ENCODE data around the gene RIMS1. TPM values are rescaled to one million over a fixed set of nuclear protein-coding genes. Genes with fewer than 3 reads are reported as not detected.

RIMS1 gene
- total RNA-seq, 1 donor from 2014 or later: not detected

GRCh38 chr6:72260489-72260888 is 374.1 kb downstream of the RIMS1 start:
- no peak overlapping the region for H3K27ac Mint-ChIP-seq
- H3K9me3 Mint-ChIP-seq: no peaks in the 10 kb centered on the region

GRCh38 chr6:72261554-72261953 is 375.2 kb downstream of the RIMS1 start:
- Mint-ChIP-seq H3K36me3 (ENCODE audit: low read depth) (no peaks in the 10 kb centered on the region), H3K27me3 (no peaks in the 10 kb centered on the region), H3K4me3 (no peak overlapping the region), H3K27ac (no peak overlapping the region), H3K9me3 (no peaks in the 10 kb centered on the region), H3K4me1 (no peaks in the 10 kb centered on the region)
- no peak for DNase-seq
- intact Hi-C loops (cut with micrococcal nuclease): no loop called here

More at GRCh38 chr6:72260489-72260888, 374.1 kb downstream of the RIMS1 start:
- intact Hi-C loops (cut with micrococcal nuclease): no loop called here
- H3K36me3 Mint-ChIP-seq (ENCODE audit: low read depth): no peaks in the 10 kb centered on the region
- H3K4me3 Mint-ChIP-seq: no peak overlapping the region
- no peaks in the 10 kb centered on the region for H3K4me1 Mint-ChIP-seq
- H3K27me3 Mint-ChIP-seq: no peaks in the 10 kb centered on the region
- no peak for DNase-seq

GRCh38 chr6:72262254-72262653 is 375.9 kb downstream of the RIMS1 start:
- H3K4me1 Mint-ChIP-seq: no peaks in the 10 kb centered on the region
- H3K27ac Mint-ChIP-seq: no peak overlapping the region
- H3K4me3 Mint-ChIP-seq: no peak overlapping the region
- DNase-seq: no peak
- no peaks in the 10 kb centered on the region for H3K27me3 Mint-ChIP-seq
- H3K36me3 Mint-ChIP-seq (ENCODE audit: low read depth): no peaks in the 10 kb centered on the region
- no peaks in the 10 kb centered on the region for H3K9me3 Mint-ChIP-seq
- intact Hi-C loops (cut with micrococcal nuclease): no loop called here

- Mint-ChIP-seq H3K9me3 (no peaks in the 10 kb centered on the region), H3K27me3 (no peaks in the 10 kb centered on the region), H3K4me1 (no peaks in the 10 kb centered on the region), H3K36me3 (ENCODE audit: low read depth) (no peaks in the 10 kb centered on the region), H3K27ac (no peak overlapping the region), H3K4me3 (no peak overlapping the region)
- intact Hi-C loops (cut with micrococcal nuclease): no loop called here
- no peak for DNase-seq
Measured at GRCh38 chr6:72267470-72267869, 381.1 kb downstream of the RIMS1 start.

GRCh38 chr6:72271531-72271930 is 385.2 kb downstream of the RIMS1 start:
- H3K4me3 Mint-ChIP-seq: no peak overlapping the region
- no peaks in the 10 kb centered on the region for H3K36me3 Mint-ChIP-seq (ENCODE audit: low read depth)
- H3K27me3 Mint-ChIP-seq: no peaks in the 10 kb centered on the region
- H3K27ac Mint-ChIP-seq: no peak overlapping the region
- no peak for DNase-seq
- no peaks in the 10 kb centered on the region for H3K4me1 Mint-ChIP-seq
- intact Hi-C loops (cut with micrococcal nuclease): no loop called here
- H3K9me3 Mint-ChIP-seq: no peaks in the 10 kb centered on the region

- Mint-ChIP-seq H3K36me3 (ENCODE audit: low read depth) (no peaks in the 10 kb centered on the region), H3K27ac (no peak overlapping the region), H3K27me3 (no peaks in the 10 kb centered on the region), H3K4me3 (no peak overlapping the region), H3K4me1 (no peaks in the 10 kb centered on the region), H3K9me3 (no peaks in the 10 kb centered on the region)
- intact Hi-C loops (cut with micrococcal nuclease): no loop called here
- DNase-seq: no peak
Measured at GRCh38 chr6:72272958-72273357, 386.6 kb downstream of the RIMS1 start.

GRCh38 chr6:72275888-72276287 is 389.5 kb downstream of the RIMS1 start:
- H3K27ac Mint-ChIP-seq: no peak overlapping the region
- intact Hi-C loops (cut with micrococcal nuclease): no loop called here
- H3K9me3 Mint-ChIP-seq: no peaks in the 10 kb centered on the region
- H3K27me3 Mint-ChIP-seq: no peaks in the 10 kb centered on the region
- no peaks in the 10 kb centered on the region for H3K4me1 Mint-ChIP-seq
- DNase-seq: no peak
- no peaks in the 10 kb centered on the region for H3K36me3 Mint-ChIP-seq (ENCODE audit: low read depth)
- H3K4me3 Mint-ChIP-seq: no peak overlapping the region

GRCh38 chr6:72282201-72282600 is 395.9 kb downstream of the RIMS1 start:
- H3K36me3 Mint-ChIP-seq (ENCODE audit: low read depth): no peaks in the 10 kb centered on the region
- DNase-seq: no peak
- H3K4me3 Mint-ChIP-seq: no peak overlapping the region

GRCh38 chr6:72283571-72283970 is 397.2 kb downstream of the RIMS1 start:
- Mint-ChIP-seq H3K36me3 (ENCODE audit: low read depth) (no peaks in the 10 kb centered on the region), H3K27me3 (no peaks in the 10 kb centered on the region), H3K9me3 (no peaks in the 10 kb centered on the region), H3K4me3 (no peak overlapping the region), H3K4me1 (no peaks in the 10 kb centered on the region), H3K27ac (no peak overlapping the region)
- no peak for DNase-seq
- intact Hi-C loops (cut with micrococcal nuclease): no loop called here

More at GRCh38 chr6:72282201-72282600, 395.9 kb downstream of the RIMS1 start:
- no peak overlapping the region for H3K27ac Mint-ChIP-seq
- no peaks in the 10 kb centered on the region for H3K4me1 Mint-ChIP-seq
- intact Hi-C loops (cut with micrococcal nuclease): no loop called here
- H3K27me3 Mint-ChIP-seq: no peaks in the 10 kb centered on the region
- H3K9me3 Mint-ChIP-seq: no peaks in the 10 kb centered on the region

- intact Hi-C loops (cut with micrococcal nuclease): no loop called here
- Mint-ChIP-seq H3K36me3 (ENCODE audit: low read depth) (no peaks in the 10 kb centered on the region), H3K4me3 (no peak overlapping the region), H3K27me3 (no peaks in the 10 kb centered on the region), H3K4me1 (no peaks in the 10 kb centered on the region), H3K9me3 (no peaks in the 10 kb centered on the region), H3K27ac (no peak overlapping the region)
- no peak for DNase-seq
Measured at GRCh38 chr6:72286911-72287311, 400.6 kb downstream of the RIMS1 start.

- H3K36me3 Mint-ChIP-seq (ENCODE audit: low read depth): no peaks in the 10 kb centered on the region
- H3K27me3 Mint-ChIP-seq: no peaks in the 10 kb centered on the region
- H3K9me3 Mint-ChIP-seq: no peaks in the 10 kb centered on the region
- H3K4me3 Mint-ChIP-seq: no peak overlapping the region
- no peak for DNase-seq
- intact Hi-C loops (cut with micrococcal nuclease): no loop called here
- H3K4me1 Mint-ChIP-seq: no peaks in the 10 kb centered on the region
- no peak overlapping the region for H3K27ac Mint-ChIP-seq
Measured at GRCh38 chr6:72287801-72288200, 401.5 kb downstream of the RIMS1 start.

GRCh38 chr6:72288592-72288991 is 402.2 kb downstream of the RIMS1 start:
- H3K27me3 Mint-ChIP-seq: no peaks in the 10 kb centered on the region
- no peak overlapping the region for H3K4me3 Mint-ChIP-seq
- H3K4me1 Mint-ChIP-seq: no peaks in the 10 kb centered on the region
- H3K27ac Mint-ChIP-seq: no peak overlapping the region
- no peaks in the 10 kb centered on the region for H3K36me3 Mint-ChIP-seq (ENCODE audit: low read depth)
- intact Hi-C loops (cut with micrococcal nuclease): no loop called here
- DNase-seq: no peak
- H3K9me3 Mint-ChIP-seq: no peaks in the 10 kb centered on the region

- intact Hi-C loops (cut with micrococcal nuclease): no loop called here
- Mint-ChIP-seq H3K4me3 (no peak overlapping the region), H3K27me3 (no peaks in the 10 kb centered on the region), H3K9me3 (no peaks in the 10 kb centered on the region), H3K27ac (no peak overlapping the region), H3K4me1 (no peaks in the 10 kb centered on the region), H3K36me3 (ENCODE audit: low read depth) (no peaks in the 10 kb centered on the region)
- no peak for DNase-seq
Measured at GRCh38 chr6:72290620-72291019, 404.3 kb downstream of the RIMS1 start.

- Mint-ChIP-seq H3K4me3 (no peak overlapping the region), H3K4me1 (no peaks in the 10 kb centered on the region)
- intact Hi-C loops (cut with micrococcal nuclease): no loop called here
Measured at GRCh38 chr6:72296375-72296774, 410.0 kb downstream of the RIMS1 start.

GRCh38 chr6:72305971-72306370 is 419.6 kb downstream of the RIMS1 start:
- Mint-ChIP-seq H3K4me1 (no peaks in the 10 kb centered on the region), H3K27me3 (no peaks in the 10 kb centered on the region), H3K4me3 (no peak overlapping the region), H3K27ac (no peak overlapping the region), H3K9me3 (no peaks in the 10 kb centered on the region), H3K36me3 (ENCODE audit: low read depth) (no peaks in the 10 kb centered on the region)
- intact Hi-C loops (cut with micrococcal nuclease): no loop called here
- no peak for DNase-seq

More at GRCh38 chr6:72296375-72296774, 410.0 kb downstream of the RIMS1 start:
- H3K27ac Mint-ChIP-seq: no peak overlapping the region
- no peaks in the 10 kb centered on the region for H3K36me3 Mint-ChIP-seq (ENCODE audit: low read depth)
- no peaks in the 10 kb centered on the region for H3K27me3 Mint-ChIP-seq
- no peak for DNase-seq
- no peaks in the 10 kb centered on the region for H3K9me3 Mint-ChIP-seq

Measured in activated CD4-positive, alpha-beta T cell treated with anti-CD3 and anti-CD28 coated beads, Interleukin-2, amount 10 ng/mL, durations not matched to agents 24 days and 14 days (primary cell).